ENCODE data around the gene WDR93.

WDR93 gene

DNA sequence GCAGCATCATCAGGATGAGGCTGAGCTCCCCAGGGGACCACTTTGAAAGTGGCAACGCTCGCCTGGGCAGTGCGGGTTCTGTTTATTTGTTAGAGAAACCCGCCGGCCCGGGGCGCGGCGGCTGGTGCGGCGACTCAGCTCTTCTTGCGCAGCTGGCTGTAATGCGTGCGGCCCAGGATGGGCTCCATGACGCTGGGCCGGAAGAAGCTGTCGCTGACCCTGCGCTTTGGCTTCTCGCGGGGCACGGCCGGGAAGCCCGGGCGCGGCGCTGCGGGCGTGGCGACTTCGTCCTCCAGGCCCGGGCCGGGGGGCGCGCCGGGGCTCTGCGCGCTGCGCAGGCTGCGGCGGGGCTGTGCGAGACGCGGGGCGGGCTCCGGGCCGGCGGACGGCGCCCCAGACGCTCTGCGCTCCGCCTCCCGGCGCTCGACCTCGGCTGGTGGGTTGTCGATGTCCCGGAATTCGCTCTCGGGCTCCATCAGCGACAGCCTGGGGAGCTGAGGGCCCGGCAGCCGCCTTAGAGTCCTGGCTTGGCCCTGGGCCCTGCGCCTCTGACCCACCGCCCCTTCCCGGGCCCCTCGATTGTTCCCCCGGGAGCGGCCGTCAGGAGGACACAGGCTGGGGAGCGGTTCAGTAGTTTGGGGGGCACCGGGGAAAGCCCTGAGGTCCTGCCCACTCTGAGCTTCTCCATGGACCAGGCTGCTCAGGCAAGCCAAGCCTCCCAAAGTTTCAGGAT is 25.0 kb upstream of the WDR93 start:
- H3K36me3 ChIP-seq (ENCODE audit: control insufficient read depth, insufficient read depth, low read length) = no peaks in the 10 kb centered on the region
- H3K9me3 ChIP-seq (ENCODE audit: control insufficient read depth, insufficient read depth, low read length) = no peaks in the 10 kb centered on the region
- peak overlapping the region; percentile 32 for H3K4me3 ChIP-seq (ENCODE audit: low read depth, low read length)
- H3K9ac ChIP-seq (ENCODE audit: low read depth, low read length) = no peak overlapping the region
- H3K4me1 ChIP-seq (ENCODE audit: control insufficient read depth, insufficient read depth, low read length) = peaks cover 4% of the 10 kb centered on the region
- H3K27me3 ChIP-seq (ENCODE audit: control insufficient read depth, insufficient read depth, low read length) = peaks cover 12% of the 10 kb centered on the region

DNA sequence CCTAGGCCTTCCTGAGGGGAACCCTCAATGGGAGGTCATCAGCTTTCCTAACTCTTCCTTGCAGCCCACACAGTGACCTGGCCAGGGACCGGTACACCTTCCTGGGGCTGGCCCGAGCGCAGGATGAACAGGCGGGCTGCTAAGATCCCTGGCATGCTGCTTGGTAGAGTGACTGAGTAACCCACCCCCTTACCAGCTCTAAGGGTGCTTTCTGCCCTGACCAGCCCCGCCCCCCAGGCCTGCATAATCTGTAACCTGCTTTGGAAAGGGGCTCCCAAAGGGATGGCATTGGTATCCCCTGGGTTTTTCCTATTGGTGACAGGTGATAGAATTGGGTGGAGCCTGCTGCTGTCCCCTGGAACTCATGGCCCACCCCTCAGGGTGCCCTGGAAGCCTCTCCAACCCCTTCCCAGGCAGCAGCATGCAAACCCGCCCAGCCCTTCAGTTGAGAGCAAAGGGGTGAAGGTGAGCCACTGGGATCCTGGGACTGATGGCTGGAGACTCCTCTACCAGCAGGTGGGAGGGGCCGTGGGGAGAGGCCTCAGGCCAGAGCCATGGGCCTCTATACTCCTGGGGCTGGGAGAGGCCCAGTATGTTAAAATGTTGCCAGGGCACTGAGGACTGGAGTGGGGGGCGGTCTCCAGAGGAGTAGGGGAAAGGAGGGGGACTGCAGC is 24.3 kb upstream of the WDR93 start:
- H3K9me3 ChIP-seq (ENCODE audit: control insufficient read depth, insufficient read depth, low read length) = no peaks in the 10 kb centered on the region
- H3K9ac ChIP-seq (ENCODE audit: low read depth, low read length) = no peak overlapping the region
- peaks cover 4% of the 10 kb centered on the region for H3K4me1 ChIP-seq (ENCODE audit: control insufficient read depth, insufficient read depth, low read length)
- peak overlapping the region; percentile 32 for H3K4me3 ChIP-seq (ENCODE audit: low read depth, low read length)
- H3K36me3 ChIP-seq (ENCODE audit: control insufficient read depth, insufficient read depth, low read length) = no peaks in the 10 kb centered on the region
- peaks cover 12% of the 10 kb centered on the region for H3K27me3 ChIP-seq (ENCODE audit: control insufficient read depth, insufficient read depth, low read length)

DNA sequence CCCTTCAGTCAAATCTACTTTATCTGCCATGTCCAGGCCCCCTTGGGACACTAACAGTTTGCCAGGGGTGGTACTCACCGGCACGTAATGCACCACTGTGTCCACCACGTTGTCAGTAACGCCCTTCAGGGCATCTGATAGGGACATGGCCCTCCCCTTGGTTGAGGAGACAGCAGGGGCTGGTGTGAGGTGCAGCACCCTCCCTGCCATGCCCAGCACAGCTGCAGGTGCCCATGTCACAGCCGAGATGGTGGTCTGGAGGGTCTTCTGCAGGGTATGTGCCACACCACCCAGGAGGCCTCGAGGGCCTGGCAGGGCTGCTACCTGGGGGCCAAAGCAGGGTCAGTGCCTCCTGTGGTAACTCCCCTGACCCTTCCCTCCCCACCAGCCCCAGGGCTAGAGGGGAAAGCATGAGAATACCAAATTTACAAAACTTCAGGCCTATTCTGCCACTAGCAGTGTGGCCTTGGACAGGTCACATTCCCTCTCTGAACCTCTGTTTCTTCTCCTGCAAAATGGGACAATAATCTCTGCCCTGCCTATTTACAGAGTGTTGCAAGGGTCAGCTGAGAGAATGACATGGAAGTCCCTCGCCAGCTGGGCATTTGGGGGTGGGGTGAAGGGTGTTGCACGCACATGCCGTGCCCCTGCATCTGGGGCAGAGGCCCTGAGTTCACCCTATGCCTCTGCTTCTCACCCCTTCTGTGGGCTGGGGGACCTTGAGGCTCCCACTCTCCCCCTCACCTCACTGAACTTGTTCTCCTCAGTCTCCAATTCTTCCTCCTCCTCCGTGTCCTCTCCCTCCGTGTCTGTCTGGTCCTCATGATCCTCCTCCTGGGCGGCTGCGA is 23.5 kb upstream of the WDR93 start:
- H3K4me3 ChIP-seq (ENCODE audit: low read depth, low read length) = no peak overlapping the region
- H3K9me3 ChIP-seq (ENCODE audit: control insufficient read depth, insufficient read depth, low read length) = no peaks in the 10 kb centered on the region
- H3K36me3 ChIP-seq (ENCODE audit: control insufficient read depth, insufficient read depth, low read length) = no peaks in the 10 kb centered on the region
- no peak overlapping the region for H3K9ac ChIP-seq (ENCODE audit: low read depth, low read length)
- H3K27me3 ChIP-seq (ENCODE audit: control insufficient read depth, insufficient read depth, low read length) = peaks cover 12% of the 10 kb centered on the region
- H3K4me1 ChIP-seq (ENCODE audit: control insufficient read depth, insufficient read depth, low read length) = peaks cover 4% of the 10 kb centered on the region

- peaks cover 4% of the 10 kb centered on the region for H3K4me1 ChIP-seq (ENCODE audit: control insufficient read depth, insufficient read depth, low read length)
Observed at GRCh38 chr15:89667706-89667960, 23.0 kb upstream of the WDR93 start.

GRCh38 chr15:89668171-89668570 is 22.4 kb upstream of the WDR93 start:
- Histone ChIP-seq H3K9me3 (ENCODE audit: control insufficient read depth, insufficient read depth, low read length) (no peaks in the 10 kb centered on the region), H3K4me3 (ENCODE audit: low read depth, low read length) (no peak overlapping the region), H3K9ac (ENCODE audit: low read depth, low read length) (no peak overlapping the region), H3K27me3 (ENCODE audit: control insufficient read depth, insufficient read depth, low read length) (peaks cover 12% of the 10 kb centered on the region), H3K36me3 (ENCODE audit: control insufficient read depth, insufficient read depth, low read length) (no peaks in the 10 kb centered on the region), H3K4me1 (ENCODE audit: control insufficient read depth, insufficient read depth, low read length) (peaks cover 4% of the 10 kb centered on the region)

More at GRCh38 chr15:89667706-89667960, 23.0 kb upstream of the WDR93 start:
- H3K36me3 ChIP-seq (ENCODE audit: control insufficient read depth, insufficient read depth, low read length) = no peaks in the 10 kb centered on the region
- H3K9ac ChIP-seq (ENCODE audit: low read depth, low read length) = no peak overlapping the region
- peaks cover 12% of the 10 kb centered on the region for H3K27me3 ChIP-seq (ENCODE audit: control insufficient read depth, insufficient read depth, low read length)
- H3K9me3 ChIP-seq (ENCODE audit: control insufficient read depth, insufficient read depth, low read length) = no peaks in the 10 kb centered on the region
- H3K4me3 ChIP-seq (ENCODE audit: low read depth, low read length) = no peak overlapping the region

GRCh38 chr15:89669309-89669865 is 21.2 kb upstream of the WDR93 start:
- H3K9me3 ChIP-seq (ENCODE audit: control insufficient read depth, insufficient read depth, low read length) = no peaks in the 10 kb centered on the region
- no peak overlapping the region for H3K4me3 ChIP-seq (ENCODE audit: low read depth, low read length)
- H3K36me3 ChIP-seq (ENCODE audit: control insufficient read depth, insufficient read depth, low read length) = no peaks in the 10 kb centered on the region
- peaks cover 15% of the 10 kb centered on the region for H3K27me3 ChIP-seq (ENCODE audit: control insufficient read depth, insufficient read depth, low read length)
- no peak overlapping the region for H3K9ac ChIP-seq (ENCODE audit: low read depth, low read length)
- H3K4me1 ChIP-seq (ENCODE audit: control insufficient read depth, insufficient read depth, low read length) = peaks cover 4% of the 10 kb centered on the region

DNA sequence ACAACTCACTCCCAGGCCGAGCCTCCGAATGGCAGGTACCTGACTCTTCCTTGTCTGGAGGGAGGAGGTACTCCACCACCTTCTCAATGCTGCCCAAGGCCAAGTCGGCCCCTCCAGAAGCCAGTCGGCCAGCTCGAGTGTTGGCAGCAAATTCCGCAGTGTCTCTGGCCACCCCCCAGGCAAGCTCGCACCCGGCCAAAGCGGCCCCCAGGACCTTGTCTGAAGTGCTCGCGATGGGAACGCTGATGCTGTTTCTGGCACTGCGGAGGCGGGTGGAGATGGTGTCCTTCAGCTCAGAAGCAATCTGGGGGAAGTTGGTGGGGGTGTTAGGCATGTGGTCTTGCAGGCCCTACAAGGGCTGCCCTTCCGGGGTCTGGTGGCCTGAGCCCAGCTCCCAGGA is 20.7 kb upstream of the WDR93 start:
- no peak overlapping the region for H3K9ac ChIP-seq (ENCODE audit: low read depth, low read length)
- H3K27me3 ChIP-seq (ENCODE audit: control insufficient read depth, insufficient read depth, low read length) = peaks cover 9% of the 10 kb centered on the region
- H3K9me3 ChIP-seq (ENCODE audit: control insufficient read depth, insufficient read depth, low read length) = no peaks in the 10 kb centered on the region
- peaks cover 2% of the 10 kb centered on the region for H3K4me1 ChIP-seq (ENCODE audit: control insufficient read depth, insufficient read depth, low read length)
- no peak overlapping the region for H3K4me3 ChIP-seq (ENCODE audit: low read depth, low read length)
- no peaks in the 10 kb centered on the region for H3K36me3 ChIP-seq (ENCODE audit: control insufficient read depth, insufficient read depth, low read length)

DNA sequence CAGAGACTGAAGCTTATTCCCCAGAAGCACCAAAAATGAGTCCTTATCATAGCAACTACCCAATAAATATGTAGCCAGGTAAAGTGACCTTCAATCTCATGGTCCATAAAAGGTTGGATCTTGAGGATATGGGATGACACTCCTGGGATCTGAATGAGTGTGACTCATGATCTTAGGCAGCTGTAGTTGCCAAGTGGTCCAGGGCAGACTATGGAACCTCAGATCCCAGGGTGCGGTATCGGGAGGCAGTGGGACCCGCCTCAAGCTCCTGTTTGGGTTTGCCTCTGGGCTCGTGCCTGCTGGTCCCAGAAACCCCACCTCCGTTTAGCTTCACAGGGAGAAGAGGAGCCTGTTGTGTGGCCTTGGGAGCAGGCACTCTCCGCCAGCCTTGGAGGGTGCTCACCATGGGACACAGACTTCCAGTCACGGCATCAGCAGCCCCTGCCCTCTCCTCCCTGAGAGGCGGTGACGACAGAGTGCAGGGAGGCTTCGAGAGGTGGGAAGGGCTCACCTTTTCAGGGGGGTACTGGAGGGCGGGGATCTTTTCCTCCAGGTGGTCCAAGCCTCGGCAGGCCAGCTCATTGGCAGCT is 19.5 kb upstream of the WDR93 start:
- no peaks in the 10 kb centered on the region for H3K9me3 ChIP-seq (ENCODE audit: control insufficient read depth, insufficient read depth, low read length)
- H3K4me3 ChIP-seq (ENCODE audit: low read depth, low read length) = no peak overlapping the region
- H3K36me3 ChIP-seq (ENCODE audit: control insufficient read depth, insufficient read depth, low read length) = no peaks in the 10 kb centered on the region
- no peak overlapping the region for H3K9ac ChIP-seq (ENCODE audit: low read depth, low read length)
- H3K4me1 ChIP-seq (ENCODE audit: control insufficient read depth, insufficient read depth, low read length) = no peaks in the 10 kb centered on the region
- peaks cover 6% of the 10 kb centered on the region for H3K27me3 ChIP-seq (ENCODE audit: control insufficient read depth, insufficient read depth, low read length)

DNA sequence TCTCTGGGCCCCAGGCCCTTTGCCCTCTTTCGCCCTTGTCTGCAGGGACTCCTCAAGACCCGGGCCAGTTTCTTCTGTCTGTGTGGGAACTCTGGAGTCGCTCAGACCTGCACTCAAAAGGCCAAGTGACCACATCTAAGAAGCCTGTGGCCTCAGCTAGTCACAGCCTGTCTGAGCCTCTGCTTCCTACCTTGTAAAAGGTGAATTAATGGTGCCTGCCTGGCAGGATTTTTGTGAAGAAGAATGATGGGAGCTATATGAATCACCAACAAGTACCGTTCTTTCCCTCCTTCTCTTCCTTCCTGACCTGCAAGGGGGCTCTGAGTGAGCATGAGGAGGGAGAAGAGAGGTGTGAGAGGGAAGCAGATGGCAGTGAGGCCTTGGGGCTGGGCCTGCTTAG is 18.9 kb upstream of the WDR93 start:
- H3K4me1 ChIP-seq (ENCODE audit: control insufficient read depth, insufficient read depth, low read length) = no peaks in the 10 kb centered on the region
- no peaks in the 10 kb centered on the region for H3K9me3 ChIP-seq (ENCODE audit: control insufficient read depth, insufficient read depth, low read length)
- no peak overlapping the region for H3K4me3 ChIP-seq (ENCODE audit: low read depth, low read length)
- H3K36me3 ChIP-seq (ENCODE audit: control insufficient read depth, insufficient read depth, low read length) = no peaks in the 10 kb centered on the region
- no peak overlapping the region for H3K9ac ChIP-seq (ENCODE audit: low read depth, low read length)
- H3K27me3 ChIP-seq (ENCODE audit: control insufficient read depth, insufficient read depth, low read length) = peaks cover 6% of the 10 kb centered on the region

DNA sequence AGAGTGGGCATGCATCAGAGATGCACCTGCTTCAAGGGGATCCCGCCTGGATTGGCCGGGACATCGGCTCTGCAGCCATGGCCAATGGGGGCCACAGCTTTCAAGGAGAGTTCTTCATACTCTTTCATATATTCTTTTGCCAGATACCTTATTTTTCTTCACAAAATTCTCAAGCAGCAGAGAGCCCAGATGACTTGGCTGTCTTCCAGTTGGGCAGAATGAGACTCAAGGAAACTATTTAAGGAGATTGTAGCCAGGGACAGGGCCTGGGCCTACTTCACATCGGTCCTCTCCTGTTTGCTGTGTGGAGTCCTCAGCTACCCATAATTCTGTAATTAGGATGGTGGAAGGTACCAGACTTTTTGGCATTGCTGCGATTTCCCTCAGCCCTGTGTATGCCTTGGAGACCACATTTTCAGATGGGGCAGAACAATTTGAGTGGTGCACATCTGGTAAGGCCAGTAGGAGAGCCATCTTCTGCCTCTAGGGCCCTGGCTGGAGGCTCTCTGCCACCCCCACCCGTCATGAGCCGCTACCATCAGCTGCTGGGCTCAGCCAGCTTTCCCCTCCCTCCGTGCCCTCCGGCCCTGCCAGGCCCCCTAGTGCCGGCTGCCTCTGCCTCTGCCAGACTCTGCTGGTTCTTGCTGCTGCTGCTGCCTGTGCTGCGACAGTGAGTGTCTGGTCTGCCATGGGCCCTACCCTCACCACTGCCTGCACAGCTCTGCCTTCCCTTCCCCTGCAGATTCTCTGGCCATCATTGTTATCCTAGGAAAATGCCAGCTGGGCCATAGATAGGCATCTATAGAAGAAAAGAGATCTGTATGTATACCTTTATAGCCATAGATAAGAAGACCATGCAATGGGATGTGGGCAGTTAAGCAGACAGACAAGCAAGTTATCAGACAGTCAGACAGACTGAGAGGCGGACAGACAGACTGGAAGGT is 18.1 kb upstream of the WDR93 start:
- Histone ChIP-seq H3K4me1 (ENCODE audit: control insufficient read depth, insufficient read depth, low read length) (no peaks in the 10 kb centered on the region), H3K9ac (ENCODE audit: low read depth, low read length) (no peak overlapping the region), H3K4me3 (ENCODE audit: low read depth, low read length) (no peak overlapping the region), H3K27me3 (ENCODE audit: control insufficient read depth, insufficient read depth, low read length) (peaks cover 5% of the 10 kb centered on the region), H3K9me3 (ENCODE audit: control insufficient read depth, insufficient read depth, low read length) (no peaks in the 10 kb centered on the region), H3K36me3 (ENCODE audit: control insufficient read depth, insufficient read depth, low read length) (no peaks in the 10 kb centered on the region)

- Histone ChIP-seq H3K27me3 (ENCODE audit: control insufficient read depth, insufficient read depth, low read length) (peaks cover 5% of the 10 kb centered on the region), H3K36me3 (ENCODE audit: control insufficient read depth, insufficient read depth, low read length) (no peaks in the 10 kb centered on the region), H3K4me3 (ENCODE audit: low read depth, low read length) (no peak overlapping the region), H3K9me3 (ENCODE audit: control insufficient read depth, insufficient read depth, low read length) (no peaks in the 10 kb centered on the region), H3K9ac (ENCODE audit: low read depth, low read length) (no peak overlapping the region), H3K4me1 (ENCODE audit: control insufficient read depth, insufficient read depth, low read length) (no peaks in the 10 kb centered on the region)
Observed at GRCh38 chr15:89673165-89673512, 17.5 kb upstream of the WDR93 start.
